IPS DF 4.7 (cell line): ENCODE results near the gene TLE3.

Experiments used
- DNase-seq: peaks from one replicate; pipeline ENCODE4 v3.0.0-alpha.2; 2013; ENCODE audit warnings: low spot score; ENCODE audit errors: extremely low read depth

The TLE3 gene

DNA sequence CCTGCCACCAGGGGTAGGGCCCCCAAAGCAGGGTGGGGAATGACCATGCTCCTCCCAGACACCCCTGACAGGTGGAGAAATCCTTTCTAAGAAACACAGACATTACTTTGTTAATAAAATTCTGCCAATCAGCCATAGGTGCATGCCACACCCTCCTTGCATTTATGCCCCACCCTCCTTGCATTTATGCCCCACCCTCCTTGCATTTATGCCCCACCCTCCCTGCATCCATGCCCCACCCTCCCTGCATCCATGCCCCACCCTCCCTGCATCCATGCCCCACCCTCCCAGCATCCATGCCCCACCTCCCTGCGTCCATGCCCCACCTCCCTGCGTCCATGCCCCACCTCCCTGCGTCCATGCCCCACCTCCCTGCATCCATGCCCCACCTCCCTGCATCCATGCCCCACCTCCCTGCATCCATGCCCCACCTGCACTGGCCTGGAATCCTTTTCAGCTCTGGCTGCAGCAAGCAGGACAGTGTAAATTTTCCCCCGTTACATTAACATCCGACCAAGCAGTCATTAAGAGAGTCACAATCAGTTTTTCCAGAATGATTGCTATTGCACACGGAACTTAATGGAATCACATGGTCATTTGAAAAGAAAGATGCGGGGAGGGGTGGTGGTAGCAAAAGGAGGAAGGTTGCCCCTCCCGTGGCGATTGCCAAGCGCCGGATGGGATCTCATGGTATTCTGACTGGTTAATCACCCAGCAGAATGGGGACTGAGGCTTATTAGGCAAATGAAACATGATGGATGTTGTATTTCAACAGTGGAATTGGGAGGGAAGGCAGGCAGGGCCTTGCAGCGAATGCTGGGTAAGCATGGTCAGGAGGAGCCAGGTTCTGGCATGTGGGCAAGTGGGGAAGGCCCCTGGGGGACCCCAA is 91.2 kb downstream of the TLE3 start:
- no peak for DNase-seq

DNA sequence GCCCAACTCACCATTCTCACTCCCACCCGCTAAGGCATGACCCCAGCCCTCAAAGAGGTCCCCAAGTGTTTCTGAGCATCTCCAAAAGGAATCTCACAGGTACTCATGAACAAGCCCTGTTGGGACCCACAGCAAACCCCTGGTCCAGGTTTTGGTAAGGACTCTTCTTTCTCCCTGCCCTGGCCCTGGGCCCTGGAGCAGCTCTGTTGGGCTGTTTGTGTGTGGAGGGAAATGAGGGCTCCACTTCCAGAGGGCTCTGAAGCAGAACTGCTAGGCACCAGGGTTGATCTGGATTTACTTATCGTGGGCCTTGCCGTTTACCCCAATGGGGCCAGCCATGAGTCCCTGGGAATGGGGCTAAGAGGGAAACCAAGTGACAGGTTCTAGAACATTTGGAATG is 92.9 kb downstream of the TLE3 start:
- DNase-seq, result no peak

DNA sequence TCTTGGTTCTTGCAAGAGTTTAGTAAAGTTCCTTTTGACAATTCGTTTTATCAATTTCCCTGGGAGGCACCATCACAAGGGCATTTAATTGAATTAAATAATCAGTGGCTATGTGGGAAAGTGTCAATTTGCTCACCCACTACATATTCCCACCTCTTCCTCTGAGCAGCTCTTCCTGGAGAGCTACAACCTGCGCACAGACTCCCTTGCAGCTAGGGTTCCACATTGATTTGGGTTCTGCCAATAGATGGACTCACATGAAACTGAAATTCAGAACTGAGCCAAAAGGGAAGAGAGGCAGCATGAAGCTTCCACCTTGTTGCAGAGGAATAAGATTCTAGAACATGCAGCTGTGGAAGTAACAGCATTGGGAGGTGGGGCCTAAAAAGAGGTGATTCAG is 94.8 kb downstream of the TLE3 start:
- no peak for DNase-seq

DNA sequence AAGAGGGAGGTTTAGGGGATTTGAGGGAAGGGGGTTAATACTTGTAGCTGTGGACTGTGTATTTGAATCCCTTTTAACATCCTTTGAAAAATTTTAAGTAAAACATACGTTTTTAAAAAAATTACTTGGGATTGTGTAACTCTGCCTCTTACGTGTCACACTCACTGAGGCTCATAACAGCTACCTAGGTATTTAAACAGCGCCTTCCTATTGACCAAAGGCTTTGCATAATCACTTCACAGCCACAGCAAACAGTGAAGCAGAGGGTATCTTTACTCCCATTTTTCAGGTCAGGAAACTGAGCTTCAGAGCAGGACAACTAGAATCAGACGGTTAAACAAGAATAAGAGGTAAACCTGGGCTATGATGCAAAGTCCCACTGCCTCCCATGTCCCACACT is 95.9 kb downstream of the TLE3 start:
- no peak for DNase-seq

DNA sequence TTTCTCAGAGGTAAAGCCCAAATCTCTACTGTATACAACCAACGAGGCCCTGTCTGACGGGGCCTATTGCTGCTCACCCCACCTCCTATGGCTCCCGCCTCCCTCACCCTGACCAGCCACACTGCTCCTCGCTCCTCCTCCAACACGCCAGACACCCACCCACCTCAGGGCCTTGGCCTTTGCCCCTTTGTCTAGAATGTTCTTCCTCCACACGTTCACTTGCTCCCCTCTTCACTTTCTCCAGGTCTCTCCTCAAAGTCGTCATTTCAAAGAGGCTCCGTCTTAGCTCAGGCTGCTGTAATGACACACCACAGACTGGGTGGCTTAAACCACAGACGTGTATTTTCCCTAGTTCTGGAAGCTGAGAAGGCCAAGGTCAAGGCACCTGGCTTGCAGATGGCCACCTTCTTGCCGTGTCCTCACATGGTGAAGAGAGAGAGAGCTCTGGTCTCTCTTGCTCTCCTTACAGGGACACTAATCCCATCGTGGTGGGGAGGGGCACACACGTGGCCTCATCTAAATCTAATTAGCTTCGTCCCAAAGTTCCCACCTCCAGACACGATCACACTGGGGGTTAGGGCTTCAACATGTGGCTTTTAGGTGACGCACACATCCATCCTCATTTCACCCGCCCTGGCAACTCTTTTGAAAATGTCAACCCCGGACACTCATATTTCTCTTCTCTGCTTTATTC is 98.2 kb downstream of the TLE3 start:
- no peak for DNase-seq

DNA sequence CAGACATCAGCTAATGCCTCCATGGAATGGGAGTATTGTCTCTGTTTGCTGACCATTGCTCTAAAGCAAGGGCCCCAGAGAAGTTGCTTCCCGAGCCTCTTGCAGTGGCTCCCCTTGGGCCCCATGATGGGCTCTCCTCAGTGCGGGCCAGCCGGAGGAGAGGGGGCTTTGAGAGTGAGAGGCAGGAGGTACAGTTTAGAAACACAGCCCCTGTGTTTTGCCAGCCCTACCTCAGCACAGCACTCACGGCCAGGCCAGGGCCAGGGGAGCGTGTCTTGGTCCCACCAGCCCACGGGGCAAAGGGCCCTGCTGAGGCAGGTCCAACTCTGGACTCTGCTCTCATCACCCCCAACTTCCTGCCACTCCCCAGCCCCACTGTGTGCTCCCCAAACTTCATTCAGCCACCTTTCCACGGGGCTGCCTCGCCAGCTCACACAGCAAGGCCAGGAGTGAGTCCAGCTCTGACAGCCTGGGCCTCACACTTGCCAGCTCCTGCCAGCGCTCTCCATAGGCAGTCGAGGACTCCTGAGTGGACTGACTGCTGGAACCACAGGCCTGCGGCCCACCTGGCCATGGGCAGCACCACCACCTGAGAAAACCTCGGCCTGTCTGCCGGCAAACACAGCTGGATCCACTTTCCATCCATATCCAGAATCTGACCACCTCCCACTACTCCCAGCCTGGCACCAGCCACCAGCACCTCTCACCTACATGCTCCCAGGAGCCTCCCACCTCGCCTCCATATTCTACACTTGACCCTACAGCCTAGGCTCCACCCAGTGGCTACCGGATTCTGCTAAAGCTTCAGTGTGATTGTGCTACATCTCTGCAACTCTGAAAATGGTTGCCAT is 99.0 kb downstream of the TLE3 start:
- no peak for DNase-seq

DNA sequence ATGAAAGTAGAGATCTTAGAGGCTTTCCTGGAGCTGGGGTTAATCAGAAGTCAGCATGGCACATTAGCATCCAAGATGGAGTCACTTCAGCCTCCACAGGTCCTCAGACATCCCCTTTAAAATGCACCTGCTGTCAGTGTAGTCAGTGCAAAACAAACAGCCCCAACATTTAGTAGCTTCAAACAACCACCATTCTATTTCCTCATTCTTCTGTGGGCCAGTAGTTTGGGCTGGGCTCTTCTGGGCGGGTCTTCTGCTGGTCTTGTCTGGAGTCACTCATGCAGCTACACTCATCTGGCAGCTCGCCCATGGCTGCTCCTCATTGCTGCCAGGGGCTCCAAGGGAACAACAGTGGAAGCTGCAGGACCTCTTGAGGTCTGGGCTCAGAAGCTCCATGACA is 99.9 kb downstream of the TLE3 start:
- DNase-seq, result no peak
